ENCODE measurements around the gene MAP1LC3C.
"Not testable (repeated sequence)": the region's sequence is repeated elsewhere in the genome, so short reads cannot be mapped to it uniquely, and the experiment has no call there.

MAP1LC3C gene

GRCh38 chr1:241997401-241997998 is 1.4 kb downstream of the MAP1LC3C start:
- in situ Hi-C loops (cut with MboI; ENCODE audit: low sequenced_read_pairs), result no loop called here

DNA sequence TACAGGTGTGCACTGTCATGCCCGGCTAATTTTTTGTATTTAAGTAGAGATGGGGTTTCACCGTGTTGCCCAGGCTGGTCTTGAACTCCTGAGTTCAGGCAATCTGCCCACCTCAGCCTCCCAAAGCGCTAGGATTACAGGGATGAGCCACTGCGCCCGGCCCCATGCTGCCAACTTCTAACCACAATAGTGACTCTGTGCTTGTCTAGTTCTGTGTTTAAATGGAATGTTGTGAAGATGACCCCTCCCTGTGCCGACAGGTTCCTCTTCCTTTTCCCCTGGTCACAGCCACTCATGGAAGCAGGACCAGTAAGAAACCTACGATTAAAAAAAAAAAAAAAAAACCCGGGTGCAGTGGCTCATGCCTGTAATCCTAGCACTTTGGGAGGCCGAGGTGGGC is 4.7 kb downstream of the MAP1LC3C start:
- in situ Hi-C loops (cut with MboI; ENCODE audit: low sequenced_read_pairs), result no loop called here

DNA sequence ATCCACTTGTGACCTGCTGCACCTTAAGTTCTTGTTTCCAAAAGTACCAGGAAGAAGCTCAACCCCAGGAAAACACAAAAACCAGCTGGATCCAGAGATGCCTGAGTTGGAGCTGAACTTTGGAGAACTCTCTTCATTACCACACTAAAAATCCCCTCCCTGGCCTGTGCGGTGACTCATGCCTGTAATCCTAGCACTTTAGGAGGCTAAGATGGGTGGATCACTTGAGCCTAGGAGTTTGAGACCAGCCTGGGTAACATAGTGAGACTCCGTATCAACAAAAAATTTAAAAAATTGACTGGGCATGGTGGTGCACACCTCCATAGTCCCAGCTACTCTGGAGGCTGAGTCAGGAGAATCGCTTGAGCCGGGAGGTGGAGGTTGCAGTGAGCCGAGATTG is 6.2 kb downstream of the MAP1LC3C start:
- in situ Hi-C loops (cut with MboI; ENCODE audit: low sequenced_read_pairs), result no loop called here

- in situ Hi-C loops (cut with MboI; ENCODE audit: low sequenced_read_pairs), result no loop called here
Observed at GRCh38 chr1:241990040-241990439, 8.9 kb downstream of the MAP1LC3C start.

DNA sequence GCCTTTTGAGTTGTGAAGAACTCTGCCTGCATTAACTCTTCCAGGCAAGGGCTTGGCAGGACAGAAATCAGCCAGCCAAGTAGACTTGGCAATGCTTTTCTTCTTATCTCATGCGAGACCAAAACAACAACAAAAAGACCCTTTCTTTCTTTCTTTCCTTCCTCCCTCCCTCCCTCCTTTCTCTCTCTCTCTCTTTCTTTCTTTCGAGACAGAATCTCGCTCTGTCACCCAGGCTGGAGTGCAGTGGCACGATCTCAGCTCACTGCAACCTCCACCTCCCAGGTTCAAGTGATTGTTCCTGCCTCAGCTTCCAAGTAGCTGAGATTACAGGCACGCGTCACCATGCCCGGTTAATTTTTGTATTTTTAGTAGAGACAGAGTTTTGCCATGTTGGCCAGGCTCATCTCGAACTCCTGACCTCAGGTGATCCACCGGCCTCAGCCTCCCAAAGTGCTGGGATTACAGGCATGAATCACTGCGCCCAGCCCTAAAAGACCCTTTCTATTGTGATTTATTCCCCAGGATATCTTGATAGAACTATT is 10.4 kb downstream of the MAP1LC3C start:
- in situ Hi-C loops (cut with MboI; ENCODE audit: low sequenced_read_pairs), result not testable (repeated sequence)

DNA sequence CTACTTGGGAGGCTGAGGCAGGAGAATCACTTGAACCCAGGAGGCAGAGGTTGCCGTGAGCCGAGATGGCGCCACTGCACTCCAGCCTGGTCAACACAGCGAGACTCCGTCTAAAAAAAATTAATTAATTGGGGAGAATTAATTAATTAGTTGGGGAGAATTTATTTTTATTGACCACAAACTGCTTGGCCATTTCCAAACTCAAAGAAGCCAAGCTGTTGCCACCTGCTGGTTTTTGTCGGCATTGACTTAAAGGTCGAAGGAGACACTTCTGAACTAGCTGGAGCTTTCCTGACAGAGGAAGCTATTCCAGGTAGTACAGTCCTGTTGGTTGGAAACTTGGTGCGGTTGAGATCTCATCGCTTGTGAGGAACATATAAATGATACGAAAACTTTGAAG is 13.1 kb downstream of the MAP1LC3C start:
- in situ Hi-C loops (cut with MboI; ENCODE audit: low sequenced_read_pairs), result no loop called here

DNA sequence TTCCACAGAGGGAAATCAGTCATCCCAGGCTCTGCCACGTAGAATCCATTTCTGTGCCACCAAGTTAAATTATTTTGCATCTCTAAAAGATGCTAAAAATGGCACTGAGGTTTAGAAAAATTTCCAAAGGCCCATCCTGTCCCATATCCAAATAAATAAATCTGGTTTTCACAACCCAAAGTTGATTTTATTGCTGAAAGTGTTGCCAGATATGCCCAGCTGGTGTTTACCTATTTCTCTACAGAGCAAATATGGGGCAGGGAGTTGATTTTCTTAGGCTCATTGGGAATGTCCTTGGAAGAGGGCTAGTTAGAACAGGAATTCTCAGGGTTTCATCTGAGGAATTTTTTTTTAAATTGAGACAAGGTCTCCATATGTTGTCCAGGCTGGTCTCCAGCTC is 19.0 kb downstream of the MAP1LC3C start:
- in situ Hi-C loops (cut with MboI; ENCODE audit: low sequenced_read_pairs), result no loop called here

DNA sequence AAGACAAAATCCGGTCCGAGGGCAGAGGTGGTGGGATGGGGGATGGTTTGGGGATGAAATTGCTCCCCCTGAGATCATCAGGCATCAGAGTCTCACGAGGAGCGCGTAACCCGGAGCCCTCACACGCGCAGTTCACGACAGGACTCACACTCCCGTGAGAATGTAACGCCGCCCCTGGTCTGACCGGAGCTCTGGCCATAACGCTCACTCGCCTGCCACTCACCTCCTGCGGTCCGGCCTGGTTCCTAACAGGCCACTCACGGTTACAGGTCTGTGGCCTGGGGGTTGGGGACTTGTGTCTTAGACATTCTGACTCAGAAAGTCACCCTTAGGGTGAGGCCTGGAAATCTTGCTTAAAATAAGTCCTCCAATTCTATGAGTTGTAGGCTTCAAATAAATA is 19.8 kb downstream of the MAP1LC3C start:
- in situ Hi-C loops (cut with MboI; ENCODE audit: low sequenced_read_pairs), result no loop called here

DNA sequence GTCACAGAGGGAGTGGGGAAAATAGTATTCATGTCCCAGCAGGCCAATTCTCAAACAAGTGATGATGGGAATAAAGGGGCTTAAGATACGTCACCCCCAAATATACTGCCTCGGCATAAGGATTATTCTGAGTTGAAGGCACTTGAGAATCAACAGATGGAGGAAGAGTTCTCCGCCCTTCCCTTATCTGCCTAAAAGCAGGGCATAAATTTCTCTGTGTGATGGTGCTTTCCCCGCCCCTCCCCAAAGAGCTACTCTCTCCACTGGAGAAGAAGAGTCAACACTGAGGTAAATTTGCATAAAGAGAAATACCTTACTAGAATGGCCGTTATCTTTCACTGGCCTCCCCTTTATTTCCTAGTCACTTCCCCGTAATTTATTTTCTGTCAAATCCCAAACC is 22.7 kb downstream of the MAP1LC3C start:
- in situ Hi-C loops (cut with MboI; ENCODE audit: low sequenced_read_pairs), result no loop called here

GRCh38 chr1:241972703-241973369 is 26.1 kb downstream of the MAP1LC3C start:
- in situ Hi-C loops (cut with MboI; ENCODE audit: low sequenced_read_pairs), result no loop called here

DNA sequence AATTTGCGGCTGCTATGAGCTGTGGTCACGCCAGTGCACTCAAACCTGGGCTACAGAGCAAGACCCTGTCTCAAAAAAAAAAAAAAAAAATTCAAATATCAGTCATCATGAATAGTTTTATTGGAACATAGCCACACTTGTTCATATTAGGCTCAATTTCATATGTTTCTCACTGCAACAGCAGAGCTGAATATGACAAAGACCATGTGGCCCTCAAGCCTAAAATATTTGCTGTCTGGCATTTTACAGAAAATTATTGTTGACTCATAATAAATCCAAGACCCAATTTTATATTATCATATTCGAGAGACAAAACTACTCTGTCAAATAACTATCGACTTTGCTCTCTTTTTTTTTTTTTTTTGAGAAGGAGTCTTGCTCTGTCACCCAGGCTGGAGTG is 30.3 kb downstream of the MAP1LC3C start:
- in situ Hi-C loops (cut with MboI; ENCODE audit: low sequenced_read_pairs), result no loop called here

GRCh38 chr1:241964550-241965282 is 34.2 kb downstream of the MAP1LC3C start:
- in situ Hi-C loops (cut with MboI; ENCODE audit: low sequenced_read_pairs), result no loop called here

- in situ Hi-C loops (cut with MboI; ENCODE audit: low sequenced_read_pairs), result no loop called here
Observed at GRCh38 chr1:241963722-241964121, 35.2 kb downstream of the MAP1LC3C start.

DNA sequence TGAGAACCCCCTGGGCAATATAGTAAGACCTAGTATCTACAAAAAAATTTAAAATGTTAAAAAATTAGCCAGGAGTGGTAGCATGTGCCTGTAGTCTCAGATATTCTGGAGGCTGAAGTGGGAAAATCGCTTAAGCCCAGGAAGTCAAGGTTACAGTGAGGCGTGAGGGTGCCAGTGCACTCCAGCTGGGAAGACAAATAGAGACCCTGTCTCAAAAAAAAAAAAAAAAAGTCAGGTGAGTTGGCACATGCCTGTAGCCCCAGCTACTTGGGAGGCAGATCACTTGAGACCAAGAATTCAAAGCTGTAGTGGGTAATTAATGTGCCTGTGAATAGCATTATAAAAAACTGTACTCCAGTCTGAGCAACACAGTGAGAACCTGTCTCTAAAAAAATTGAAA is 36.7 kb downstream of the MAP1LC3C start:
- in situ Hi-C loops (cut with MboI; ENCODE audit: low sequenced_read_pairs), result no loop called here

- in situ Hi-C loops (cut with MboI; ENCODE audit: low sequenced_read_pairs), result no loop called here
Observed at GRCh38 chr1:241957692-241958494, 41.0 kb downstream of the MAP1LC3C start, which contains the start of gene BECN2. TSS of gene BECN2 (plus strand) at chr1:241957767. CDS start at chr1:241957767, 0 bp downstream.

GRCh38 chr1:241950390-241950789 is 48.5 kb downstream of the MAP1LC3C start:
- in situ Hi-C loops (cut with MboI; ENCODE audit: low sequenced_read_pairs), result no loop called here

- in situ Hi-C loops (cut with MboI; ENCODE audit: low sequenced_read_pairs), result no loop called here
Observed at GRCh38 chr1:241947354-241947753, 51.5 kb downstream of the MAP1LC3C start.
